Neural crest cell (in vitro differentiated cells): Measurements from ENCODE around the gene CHTF18. TPM values are rescaled to one million over a fixed set of nuclear protein-coding genes. Genes with fewer than 3 reads are reported as not detected.

Experiments
- DNase-seq: peaks from one replicate; pipeline ENCODE4 v3.0.0; 2021; ENCODE audit warnings: low read depth, mixed read lengths, low spot score
- H3K27ac Mint-ChIP-seq: one replicate; pipeline ENCODE4 v1.8.0; 2021; ENCODE audit warnings: mild to moderate bottlenecking, mixed read lengths; ENCODE audit not compliant: unreplicated experiment
- H3K27me3 Mint-ChIP-seq: 2 replicates; pipeline ENCODE4 v1.8.0; 2021; ENCODE audit warnings: low read depth, mild to moderate bottlenecking, mixed read lengths
- H3K36me3 Mint-ChIP-seq: 2 replicates; pipeline ENCODE4 v1.8.0; 2021; ENCODE audit warnings: low read depth, mild to moderate bottlenecking, mixed read lengths
- H3K4me1 Mint-ChIP-seq: 2 replicates; pipeline ENCODE4 v1.8.0; 2021; ENCODE audit warnings: mixed read lengths
- H3K4me3 Mint-ChIP-seq: one replicate; pipeline ENCODE4 v1.8.0; 2021; ENCODE audit warnings: mild to moderate bottlenecking, mixed read lengths
- H3K9me3 Mint-ChIP-seq: 2 replicates; pipeline ENCODE4 v1.8.0; 2021; ENCODE audit warnings: mixed read lengths
- CTCF ChIP-seq: fragments of 200-600 bp; sonication (generic); conservative IDR thresholded peaks from 2 replicates; pipeline ENCODE4 v1.5.0; 2021; ENCODE audit warnings: antibody characterized with exemption, mild to moderate bottlenecking
- total RNA-seq: library from RNA; stranded (reverse); gene quantifications from 2 replicates; pipeline ENCODE4 v1.2.1, GENCODE V29; 2021

CHTF18 gene
- total RNA-seq, 1 donor from 2014 or later: 169 TPM

GRCh38 chr16:802461-802860 is 14.0 kb downstream of the CHTF18 start:
- Mint-ChIP-seq H3K36me3 (peaks cover 2% of the 10 kb centered on the region), H3K27ac (no peak overlapping the region), H3K4me3 (peak overlapping the region; percentile 56), H3K27me3 (peaks cover 68% of the 10 kb centered on the region), H3K4me1 (no peaks in the 10 kb centered on the region), H3K9me3 (no peaks in the 10 kb centered on the region)
- no peak for TF ChIP-seq CTCF
- DNase-seq: no peak

- H3K4me1 Mint-ChIP-seq: peaks cover 5% of the 10 kb centered on the region
- H3K4me3 Mint-ChIP-seq: peak overlapping the region; percentile 57
- no peak overlapping the region for H3K27ac Mint-ChIP-seq
- DNase-seq: no peak
- H3K9me3 Mint-ChIP-seq: peaks cover 2% of the 10 kb centered on the region
- H3K36me3 Mint-ChIP-seq: peaks cover 3% of the 10 kb centered on the region
- TF ChIP-seq CTCF: no peak
- H3K27me3 Mint-ChIP-seq: peaks cover 68% of the 10 kb centered on the region
Observed at GRCh38 chr16:802914-803753, 14.7 kb downstream of the CHTF18 start.

GRCh38 chr16:803754-804080 is 15.3 kb downstream of the CHTF18 start:
- no peak overlapping the region for H3K27ac Mint-ChIP-seq
- peaks cover 2% of the 10 kb centered on the region for H3K9me3 Mint-ChIP-seq
- no peak for TF ChIP-seq CTCF
- H3K4me1 Mint-ChIP-seq: peaks cover 5% of the 10 kb centered on the region
- peak overlapping the region; percentile 57 for H3K4me3 Mint-ChIP-seq
- H3K36me3 Mint-ChIP-seq: peaks cover 3% of the 10 kb centered on the region
- DNase-seq: no peak
- peaks cover 68% of the 10 kb centered on the region for H3K27me3 Mint-ChIP-seq

DNA sequence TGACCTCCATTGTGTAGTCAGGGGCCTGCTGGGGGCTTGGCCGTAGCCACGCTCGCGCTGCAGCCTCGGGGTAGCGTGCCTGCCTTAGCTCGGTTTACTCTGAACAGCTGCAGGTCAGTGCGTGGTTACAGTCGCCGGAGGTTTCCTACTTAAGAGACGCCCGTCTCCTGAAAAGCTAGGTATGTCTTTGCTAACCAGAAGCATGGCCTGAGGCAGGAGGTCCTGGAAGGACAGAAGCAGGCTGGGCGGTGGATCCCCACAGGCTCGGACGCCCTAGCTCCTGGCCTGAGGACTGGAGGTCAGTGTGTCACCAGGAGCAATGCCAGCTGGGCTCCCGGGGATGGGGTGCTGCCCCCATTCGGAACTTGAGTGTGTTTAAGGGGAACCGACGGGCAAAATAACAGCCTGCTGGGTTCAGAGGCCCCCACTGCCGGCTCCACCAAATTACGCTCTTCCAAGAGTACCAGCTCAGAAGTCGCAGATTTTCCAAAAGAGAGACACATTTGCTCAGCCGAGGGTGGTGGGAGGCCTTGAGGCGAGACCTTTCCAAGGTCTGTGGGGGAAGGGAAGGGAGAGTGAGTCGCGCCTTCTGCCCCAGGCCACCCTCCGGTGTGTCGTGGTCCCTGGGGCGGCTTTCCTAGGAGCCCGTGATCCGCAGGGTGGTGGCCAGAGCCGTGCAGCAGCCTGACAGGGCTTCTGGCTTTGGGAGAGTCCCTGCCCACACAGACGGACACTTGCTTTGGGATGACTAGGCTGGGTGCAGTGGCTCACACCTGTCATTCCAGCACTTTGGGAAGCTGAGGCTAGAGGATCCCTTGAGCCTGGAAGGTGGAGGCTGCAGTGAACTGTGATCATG is 16.0 kb downstream of the CHTF18 start:
- TF ChIP-seq CTCF: no peak
- H3K27me3 Mint-ChIP-seq: peaks cover 68% of the 10 kb centered on the region
- H3K27ac Mint-ChIP-seq: no peak overlapping the region
- peaks cover 5% of the 10 kb centered on the region for H3K4me1 Mint-ChIP-seq
- peak overlapping the region; percentile 69 for H3K4me3 Mint-ChIP-seq
- H3K9me3 Mint-ChIP-seq: peaks cover 2% of the 10 kb centered on the region
- no peak for DNase-seq
- peaks cover 3% of the 10 kb centered on the region for H3K36me3 Mint-ChIP-seq

DNA sequence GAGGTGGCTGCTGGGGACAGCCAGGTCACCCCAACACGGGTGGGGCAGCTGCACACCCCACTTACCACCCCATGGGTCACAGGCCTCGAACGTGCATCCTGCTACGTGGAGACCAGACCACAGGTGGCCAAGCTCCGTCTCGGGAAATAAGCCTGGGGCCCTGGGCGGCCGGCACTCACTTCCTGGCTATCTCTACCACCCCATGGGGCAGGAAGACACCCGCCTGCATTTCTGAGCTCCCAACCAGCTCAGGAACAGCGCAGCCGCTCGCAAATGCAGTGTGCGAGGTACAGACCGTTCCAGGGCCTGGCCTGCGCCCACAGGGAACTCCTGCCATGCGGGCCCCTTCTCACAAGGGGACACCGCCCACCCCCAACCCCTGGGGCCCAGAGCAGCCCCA is 17.1 kb downstream of the CHTF18 start:
- H3K9me3 Mint-ChIP-seq: peaks cover 2% of the 10 kb centered on the region
- H3K27ac Mint-ChIP-seq: no peak overlapping the region
- peaks cover 3% of the 10 kb centered on the region for H3K36me3 Mint-ChIP-seq
- no peak for TF ChIP-seq CTCF
- peaks cover 70% of the 10 kb centered on the region for H3K27me3 Mint-ChIP-seq
- no peak overlapping the region for H3K4me3 Mint-ChIP-seq
- H3K4me1 Mint-ChIP-seq: peaks cover 5% of the 10 kb centered on the region
- no peak for DNase-seq
